Testis (tissue), 2 donors: ENCODE measurements around the gene SMURF1.

Experiments
- POLR2A ChIP-seq: fragments of 450-650 bp; IDR thresholded peaks from one replicate; pipeline ENCODE4 v1.6.1; 2017; ENCODE audit warnings: antibody characterized with exemption, mild to moderate bottlenecking, moderate library complexity
- TF ChIP-seq, protein P1 (sequence below), 3 experiments: fragments of 450-650 bp in 2 of 3; fragments of 200-600 bp in 1 of 3; sonication (generic) in 1 of 3; IDR thresholded peaks; one replicate each; pipeline ENCODE4 v1.5.1; 2016 to 2019; ENCODE audit warnings: antibody characterized with exemption in 3 of 3, mild to moderate bottlenecking in 2 of 3, moderate library complexity in 1 of 3

DNA sequence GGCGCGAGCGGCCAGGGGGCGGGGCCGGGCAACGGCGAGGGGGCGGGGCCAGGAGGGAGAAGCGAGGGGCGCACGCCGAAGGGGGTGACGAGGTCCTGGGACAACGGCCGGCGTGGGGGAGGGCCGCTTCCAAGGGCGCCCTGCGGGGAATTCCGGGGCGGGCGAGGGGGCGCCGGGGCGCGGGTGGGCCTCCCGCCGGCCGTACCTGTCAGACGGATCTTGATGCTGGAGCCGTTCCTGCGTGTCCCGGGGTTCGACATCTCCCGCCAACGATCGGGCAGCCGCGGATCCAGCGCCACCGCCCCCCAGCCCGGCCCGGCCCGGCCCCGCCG lies 421 bp downstream of the SMURF1 start:
- TF ChIP-seq POLR2A, result no peak
- TF ChIP-seq, protein P1, sequence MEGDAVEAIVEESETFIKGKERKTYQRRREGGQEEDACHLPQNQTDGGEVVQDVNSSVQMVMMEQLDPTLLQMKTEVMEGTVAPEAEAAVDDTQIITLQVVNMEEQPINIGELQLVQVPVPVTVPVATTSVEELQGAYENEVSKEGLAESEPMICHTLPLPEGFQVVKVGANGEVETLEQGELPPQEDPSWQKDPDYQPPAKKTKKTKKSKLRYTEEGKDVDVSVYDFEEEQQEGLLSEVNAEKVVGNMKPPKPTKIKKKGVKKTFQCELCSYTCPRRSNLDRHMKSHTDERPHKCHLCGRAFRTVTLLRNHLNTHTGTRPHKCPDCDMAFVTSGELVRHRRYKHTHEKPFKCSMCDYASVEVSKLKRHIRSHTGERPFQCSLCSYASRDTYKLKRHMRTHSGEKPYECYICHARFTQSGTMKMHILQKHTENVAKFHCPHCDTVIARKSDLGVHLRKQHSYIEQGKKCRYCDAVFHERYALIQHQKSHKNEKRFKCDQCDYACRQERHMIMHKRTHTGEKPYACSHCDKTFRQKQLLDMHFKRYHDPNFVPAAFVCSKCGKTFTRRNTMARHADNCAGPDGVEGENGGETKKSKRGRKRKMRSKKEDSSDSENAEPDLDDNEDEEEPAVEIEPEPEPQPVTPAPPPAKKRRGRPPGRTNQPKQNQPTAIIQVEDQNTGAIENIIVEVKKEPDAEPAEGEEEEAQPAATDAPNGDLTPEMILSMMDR (IDR thresholded peaks at IDR 0.05), result no peak
